ENCODE data around the gene EEFSEC. TPM values are rescaled to one million over a fixed set of nuclear protein-coding genes. Genes with fewer than 3 reads are reported as not detected.

EEFSEC gene
- total RNA-seq, 1 donor from 2014 or later: 6.1 TPM

DNA sequence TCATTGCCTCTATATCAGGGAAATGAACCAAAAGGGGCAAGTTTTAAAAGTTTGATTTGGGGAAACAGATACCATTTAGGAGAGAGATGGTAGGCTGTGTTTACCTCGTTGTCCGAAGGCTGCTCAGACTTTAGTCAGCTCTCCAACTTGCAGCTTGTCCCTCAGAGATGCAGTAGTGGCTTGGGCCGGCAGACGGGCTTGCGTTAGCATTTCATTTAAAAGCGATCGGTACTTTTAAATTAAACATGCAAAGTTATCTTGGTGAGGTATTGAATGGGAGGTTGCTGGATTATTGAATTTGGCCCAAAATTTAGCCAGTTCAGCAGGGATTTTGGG, 26.2 kb downstream of the EEFSEC start:
- H3K9me3 ChIP-seq (ENCODE audit: insufficient read depth, low read depth, low read length): no peaks in the 10 kb centered on the region
- H2AFZ ChIP-seq (ENCODE audit: low read depth, low read length): no peak overlapping the region
- H3K4me1 ChIP-seq (ENCODE audit: insufficient read depth, low read length): no peaks in the 10 kb centered on the region
- H3K79me2 ChIP-seq (ENCODE audit: insufficient read depth, low read length): peaks cover 2% of the 10 kb centered on the region
- H3K27me3 ChIP-seq (ENCODE audit: insufficient read depth, low read length): no peaks in the 10 kb centered on the region
- H3K4me1 Mint-ChIP-seq (ENCODE audit: low read depth, unreplicated experiment): peaks cover 9% of the 10 kb centered on the region
- H3K4me3 ChIP-seq (ENCODE audit: insufficient read depth, low read depth, low read length): no peak overlapping the region
- no peak for FAIRE-seq
- no peak overlapping the region for H3K9ac ChIP-seq (ENCODE audit: low read length)
- peaks cover 22% of the 10 kb centered on the region for H4K20me1 ChIP-seq (ENCODE audit: insufficient read depth, low read length)
- H3K4me3 Mint-ChIP-seq (ENCODE audit: unreplicated experiment): no peak overlapping the region
- H3K4me2 ChIP-seq (ENCODE audit: low read length): no peak overlapping the region
- H3K36me3 Mint-ChIP-seq (ENCODE audit: low read depth, unreplicated experiment): no peaks in the 10 kb centered on the region
- no peak overlapping the region for H3K27ac ChIP-seq (ENCODE audit: low read depth, low read length)
- no peaks in the 10 kb centered on the region for H3K9me3 Mint-ChIP-seq (ENCODE audit: unreplicated experiment)
- H3K36me3 ChIP-seq (ENCODE audit: insufficient read depth, low read length): no peaks in the 10 kb centered on the region
- no peak for TF ChIP-seq EZH2 (IDR thresholded peaks at IDR 0.05; ENCODE audit: insufficient read depth, low read length)
- TF ChIP-seq, protein P1, sequence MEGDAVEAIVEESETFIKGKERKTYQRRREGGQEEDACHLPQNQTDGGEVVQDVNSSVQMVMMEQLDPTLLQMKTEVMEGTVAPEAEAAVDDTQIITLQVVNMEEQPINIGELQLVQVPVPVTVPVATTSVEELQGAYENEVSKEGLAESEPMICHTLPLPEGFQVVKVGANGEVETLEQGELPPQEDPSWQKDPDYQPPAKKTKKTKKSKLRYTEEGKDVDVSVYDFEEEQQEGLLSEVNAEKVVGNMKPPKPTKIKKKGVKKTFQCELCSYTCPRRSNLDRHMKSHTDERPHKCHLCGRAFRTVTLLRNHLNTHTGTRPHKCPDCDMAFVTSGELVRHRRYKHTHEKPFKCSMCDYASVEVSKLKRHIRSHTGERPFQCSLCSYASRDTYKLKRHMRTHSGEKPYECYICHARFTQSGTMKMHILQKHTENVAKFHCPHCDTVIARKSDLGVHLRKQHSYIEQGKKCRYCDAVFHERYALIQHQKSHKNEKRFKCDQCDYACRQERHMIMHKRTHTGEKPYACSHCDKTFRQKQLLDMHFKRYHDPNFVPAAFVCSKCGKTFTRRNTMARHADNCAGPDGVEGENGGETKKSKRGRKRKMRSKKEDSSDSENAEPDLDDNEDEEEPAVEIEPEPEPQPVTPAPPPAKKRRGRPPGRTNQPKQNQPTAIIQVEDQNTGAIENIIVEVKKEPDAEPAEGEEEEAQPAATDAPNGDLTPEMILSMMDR (IDR thresholded peaks at IDR 0.05; ENCODE audit: insufficient read depth, low read depth, low read length): no peak
- DNase-seq (ENCODE audit: low read depth): no peak
- H3K27me3 Mint-ChIP-seq (ENCODE audit: low read depth, unreplicated experiment): peaks cover 3% of the 10 kb centered on the region
- H3K27ac Mint-ChIP-seq (ENCODE audit: unreplicated experiment): no peak overlapping the region

DNA sequence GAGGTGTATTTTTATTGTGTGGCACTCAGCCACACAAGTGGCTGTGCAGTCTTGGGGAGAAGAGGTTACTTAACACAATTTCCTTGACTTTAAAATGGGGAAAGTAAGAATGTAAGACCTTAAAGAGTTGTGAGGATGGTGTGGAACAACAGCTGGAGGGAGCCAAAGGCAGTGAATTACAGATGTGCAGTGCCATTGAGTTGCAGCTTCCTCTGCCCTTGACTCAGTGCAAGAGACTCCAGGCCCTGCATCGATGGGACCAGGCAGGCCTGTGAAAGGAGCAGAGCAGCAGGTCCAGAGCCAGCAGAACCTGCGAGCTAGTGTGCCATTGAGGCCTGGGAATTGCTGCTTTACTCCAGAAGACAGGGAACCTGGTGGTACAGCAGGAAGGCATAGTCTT, 27.2 kb downstream of the EEFSEC start:
- Mint-ChIP-seq H3K27me3 (ENCODE audit: low read depth, unreplicated experiment) (peaks cover 3% of the 10 kb centered on the region), H3K27ac (ENCODE audit: unreplicated experiment) (no peak overlapping the region), H3K4me3 (ENCODE audit: unreplicated experiment) (no peak overlapping the region), H3K9me3 (ENCODE audit: unreplicated experiment) (no peaks in the 10 kb centered on the region), H3K4me1 (ENCODE audit: low read depth, unreplicated experiment) (peaks cover 6% of the 10 kb centered on the region), H3K36me3 (ENCODE audit: low read depth, unreplicated experiment) (no peaks in the 10 kb centered on the region)
- no peak for DNase-seq (ENCODE audit: low read depth)
- no peak overlapping the region for H3K4me3 ChIP-seq (ENCODE audit: insufficient read depth, low read depth, low read length)
- no peak overlapping the region for H3K4me2 ChIP-seq (ENCODE audit: low read length)
- TF ChIP-seq, protein P1 (IDR thresholded peaks at IDR 0.05; ENCODE audit: insufficient read depth, low read depth, low read length): no peak
- no peak for TF ChIP-seq EZH2 (IDR thresholded peaks at IDR 0.05; ENCODE audit: insufficient read depth, low read length)
- no peak overlapping the region for H3K9ac ChIP-seq (ENCODE audit: low read length)
- no peak overlapping the region for H2AFZ ChIP-seq (ENCODE audit: low read depth, low read length)
- no peak overlapping the region for H3K27ac ChIP-seq (ENCODE audit: low read depth, low read length)
- H3K9me3 ChIP-seq (ENCODE audit: insufficient read depth, low read depth, low read length): no peaks in the 10 kb centered on the region
- no peak for FAIRE-seq
- no peaks in the 10 kb centered on the region for H3K27me3 ChIP-seq (ENCODE audit: insufficient read depth, low read length)
- no peaks in the 10 kb centered on the region for H3K36me3 ChIP-seq (ENCODE audit: insufficient read depth, low read length)
- no peaks in the 10 kb centered on the region for H3K4me1 ChIP-seq (ENCODE audit: insufficient read depth, low read length)
- peaks cover 2% of the 10 kb centered on the region for H3K79me2 ChIP-seq (ENCODE audit: insufficient read depth, low read length)
- H4K20me1 ChIP-seq (ENCODE audit: insufficient read depth, low read length): peaks cover 16% of the 10 kb centered on the region

DNA sequence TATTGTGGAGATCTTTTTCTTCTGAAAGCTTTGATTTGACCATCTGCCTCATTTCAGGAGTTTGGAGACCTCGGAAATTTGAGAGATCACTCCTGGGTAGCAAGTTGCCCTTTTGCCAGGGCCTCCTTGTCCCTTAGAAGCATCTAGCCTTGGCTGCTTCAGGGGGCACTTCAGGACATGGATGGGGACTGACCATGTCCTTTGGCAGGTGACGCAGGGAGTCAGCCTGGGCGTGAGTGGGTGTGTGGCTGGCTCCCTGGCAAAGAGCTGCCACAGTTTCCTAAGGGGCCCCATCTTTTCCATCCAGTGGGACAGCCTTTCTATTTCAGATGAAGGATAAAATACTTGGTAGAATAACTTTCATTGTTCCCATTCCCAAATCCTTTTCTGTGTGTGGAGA, 27.6 kb downstream of the EEFSEC start:
- no peaks in the 10 kb centered on the region for H3K79me2 ChIP-seq (ENCODE audit: insufficient read depth, low read length)
- no peak overlapping the region for H3K4me3 ChIP-seq (ENCODE audit: insufficient read depth, low read depth, low read length)
- FAIRE-seq (no peak), DNase-seq (ENCODE audit: low read depth) (no peak)
- no peak overlapping the region for H2AFZ ChIP-seq (ENCODE audit: low read depth, low read length)
- Mint-ChIP-seq H3K27me3 (ENCODE audit: low read depth, unreplicated experiment) (peaks cover 3% of the 10 kb centered on the region), H3K36me3 (ENCODE audit: low read depth, unreplicated experiment) (no peaks in the 10 kb centered on the region), H3K27ac (ENCODE audit: unreplicated experiment) (no peak overlapping the region), H3K4me1 (ENCODE audit: low read depth, unreplicated experiment) (peaks cover 5% of the 10 kb centered on the region), H3K9me3 (ENCODE audit: unreplicated experiment) (no peaks in the 10 kb centered on the region), H3K4me3 (ENCODE audit: unreplicated experiment) (no peak overlapping the region)
- H3K36me3 ChIP-seq (ENCODE audit: insufficient read depth, low read length): no peaks in the 10 kb centered on the region
- H3K9me3 ChIP-seq (ENCODE audit: insufficient read depth, low read depth, low read length): no peaks in the 10 kb centered on the region
- H3K27me3 ChIP-seq (ENCODE audit: insufficient read depth, low read length): no peaks in the 10 kb centered on the region
- no peak overlapping the region for H3K9ac ChIP-seq (ENCODE audit: low read length)
- TF ChIP-seq, protein P1 (IDR thresholded peaks at IDR 0.05; ENCODE audit: insufficient read depth, low read depth, low read length): no peak
- no peak for TF ChIP-seq EZH2 (IDR thresholded peaks at IDR 0.05; ENCODE audit: insufficient read depth, low read length)
- no peak overlapping the region for H3K27ac ChIP-seq (ENCODE audit: low read depth, low read length)
- H3K4me2 ChIP-seq (ENCODE audit: low read length): no peak overlapping the region
- H3K4me1 ChIP-seq (ENCODE audit: insufficient read depth, low read length): no peaks in the 10 kb centered on the region
- H4K20me1 ChIP-seq (ENCODE audit: insufficient read depth, low read length): peaks cover 16% of the 10 kb centered on the region
